GM19240 (cell line): ENCODE measurements around the gene ALKBH8.
"Not testable (repeated sequence)": the region's sequence is repeated elsewhere in the genome, so short reads cannot be mapped to it uniquely, and the experiment has no call there.

ENCODE experiments used
- DNase-seq: peaks from one replicate; pipeline ENCODE4 v3.0.0; 2011; ENCODE audit warnings: low spot score; ENCODE audit not compliant: insufficient read length

ALKBH8 gene

GRCh38 chr11:107576497-107577345, 11.2 kb upstream of the ALKBH8 start:
- not testable (repeated sequence) for DNase-seq

GRCh38 chr11:107573438-107573837, 7.9 kb upstream of the ALKBH8 start:
- no peak for DNase-seq

DNA sequence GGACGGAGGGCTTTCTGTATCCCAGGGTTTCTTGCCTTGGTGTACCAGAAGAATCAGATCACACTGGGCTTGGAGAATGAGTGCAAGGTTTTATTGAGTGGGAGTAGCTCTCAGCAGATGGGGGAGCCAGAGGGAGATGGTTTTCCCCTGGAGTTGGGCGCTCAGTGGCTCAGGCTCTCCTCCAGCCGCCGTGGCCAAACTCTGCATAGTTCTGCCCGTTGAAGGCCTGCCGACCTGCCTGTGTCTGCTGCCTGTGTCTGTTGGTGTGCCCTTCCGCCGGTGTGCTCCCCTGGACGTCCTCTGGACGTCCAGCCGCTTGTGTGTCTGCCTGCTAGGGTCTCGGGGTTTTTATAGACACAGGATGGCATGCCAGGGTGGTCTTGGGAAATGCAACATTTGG, 4.5 kb upstream of the ALKBH8 start:
- DNase-seq: no peak

DNA sequence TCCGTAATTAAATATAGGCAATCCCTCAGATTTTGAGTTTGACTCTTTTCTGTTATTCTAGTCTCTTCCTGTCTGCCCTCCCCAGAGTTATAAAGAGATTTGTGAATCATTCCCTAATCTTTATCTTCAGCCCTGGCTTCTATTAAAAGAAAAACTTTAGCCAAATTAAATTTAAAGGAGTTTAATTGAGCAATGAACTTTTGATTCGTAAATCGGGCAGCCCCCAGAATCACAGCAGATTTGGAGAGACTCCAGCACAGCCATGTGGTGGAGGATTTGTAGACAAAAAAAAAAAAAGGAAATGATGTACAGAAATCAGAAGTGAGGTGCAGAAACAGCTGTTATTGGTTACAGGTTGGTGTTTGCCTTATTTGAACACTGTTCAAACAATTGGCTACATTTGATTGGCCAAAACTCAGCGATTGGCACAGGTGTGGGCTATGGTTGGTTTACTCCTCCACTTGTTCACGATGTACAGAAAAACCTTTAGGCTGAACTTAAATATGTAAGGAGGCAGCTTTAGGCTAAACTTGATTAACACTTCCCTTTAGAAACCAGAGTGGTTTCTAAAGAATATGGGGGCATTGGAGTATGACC, 2.3 kb upstream of the ALKBH8 start:
- no peak for DNase-seq

- DNase-seq: no peak
Observed at GRCh38 chr11:107566569-107566968, 1.0 kb upstream of the ALKBH8 start.

- DNase-seq: not testable (repeated sequence)
Observed at GRCh38 chr11:107565955-107566501, 493 bp upstream of the ALKBH8 start.

DNA sequence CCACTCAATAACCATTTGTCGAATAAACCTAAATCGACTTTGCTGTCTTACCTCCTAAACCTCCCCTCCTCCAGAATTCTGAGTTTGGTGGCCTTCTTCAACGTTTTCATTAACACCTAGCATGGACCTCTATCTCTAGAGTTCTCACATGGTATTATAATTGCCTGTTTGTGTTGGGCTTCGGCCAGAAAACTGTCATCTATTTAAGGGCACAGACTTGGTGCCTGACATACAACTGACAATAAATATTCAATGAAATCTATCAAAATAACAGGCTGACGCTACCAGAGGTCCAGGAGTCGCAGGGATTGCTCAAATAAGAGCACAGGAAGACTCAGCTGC, 687 bp downstream of the ALKBH8 start:
- no peak for DNase-seq

GRCh38 chr11:107563702-107564101, 1.8 kb downstream of the ALKBH8 start:
- no peak for DNase-seq

GRCh38 chr11:107562647-107563208, 2.8 kb downstream of the ALKBH8 start:
- no peak for DNase-seq

GRCh38 chr11:107561688-107562087, 3.8 kb downstream of the ALKBH8 start:
- DNase-seq: no peak

DNA sequence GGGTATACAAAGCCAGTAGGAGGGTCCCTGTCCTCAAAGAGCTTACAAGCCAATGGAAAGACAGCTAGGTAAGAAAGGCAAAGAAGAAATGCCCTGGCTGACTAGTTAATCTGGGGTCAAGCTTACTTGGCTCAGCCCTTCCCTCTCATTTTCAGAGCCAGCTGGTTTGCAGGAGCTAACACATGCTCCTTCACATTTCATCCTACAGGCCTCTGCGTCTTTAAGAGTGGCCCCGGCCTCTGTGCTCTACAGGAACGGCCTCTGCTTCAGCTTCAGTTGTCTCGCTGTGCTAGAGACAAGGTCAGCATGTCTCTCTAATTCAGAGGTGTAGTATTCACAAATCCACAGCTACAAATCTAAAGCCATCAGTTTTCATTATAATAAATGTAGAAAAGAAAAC, 15.2 kb downstream of the ALKBH8 start:
- no peak for DNase-seq

DNA sequence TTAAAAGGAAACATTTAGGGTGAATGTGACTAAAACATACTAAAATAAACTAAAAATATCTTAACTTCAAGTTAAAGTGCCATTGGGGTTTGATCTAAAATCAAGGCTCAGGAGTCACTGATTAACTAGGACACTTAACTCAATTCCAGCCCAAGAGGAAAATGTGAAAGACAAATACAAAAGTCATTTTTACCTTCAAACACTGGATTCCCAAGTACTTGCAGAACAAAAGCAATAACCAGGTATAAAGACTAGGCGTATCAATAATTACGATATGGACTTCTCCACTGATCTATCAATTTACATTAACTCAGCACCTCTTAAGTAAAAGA, 15.6 kb downstream of the ALKBH8 start:
- DNase-seq: no peak

- no peak for DNase-seq
Observed at GRCh38 chr11:107549253-107549953, 16.1 kb downstream of the ALKBH8 start.

GRCh38 chr11:107547961-107548360, 17.6 kb downstream of the ALKBH8 start:
- no peak for DNase-seq

DNA sequence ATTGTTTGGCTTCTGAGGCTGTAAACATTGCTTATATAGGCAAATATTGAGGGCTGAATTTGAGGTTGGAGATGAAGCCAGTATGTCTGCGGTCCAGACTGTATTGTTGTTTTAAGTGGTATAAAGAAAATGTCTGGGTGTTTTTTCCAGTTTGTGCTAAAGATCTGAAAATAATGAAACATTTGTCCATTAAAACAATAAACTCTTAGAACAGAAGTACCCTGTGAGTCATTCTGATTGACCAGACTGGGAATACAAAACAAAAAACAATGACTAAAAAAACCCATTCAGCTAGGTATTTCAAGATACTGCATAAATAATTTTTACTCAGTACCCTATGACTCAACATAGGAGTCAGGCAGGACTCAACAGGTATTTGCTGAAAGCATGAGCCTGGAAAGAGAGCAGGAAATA, 20.4 kb downstream of the ALKBH8 start:
- no peak for DNase-seq

- no peak for DNase-seq
Observed at GRCh38 chr11:107538821-107539220, 26.7 kb downstream of the ALKBH8 start.

- DNase-seq: no peak
Observed at GRCh38 chr11:107538239-107538638, 27.3 kb downstream of the ALKBH8 start.

DNA sequence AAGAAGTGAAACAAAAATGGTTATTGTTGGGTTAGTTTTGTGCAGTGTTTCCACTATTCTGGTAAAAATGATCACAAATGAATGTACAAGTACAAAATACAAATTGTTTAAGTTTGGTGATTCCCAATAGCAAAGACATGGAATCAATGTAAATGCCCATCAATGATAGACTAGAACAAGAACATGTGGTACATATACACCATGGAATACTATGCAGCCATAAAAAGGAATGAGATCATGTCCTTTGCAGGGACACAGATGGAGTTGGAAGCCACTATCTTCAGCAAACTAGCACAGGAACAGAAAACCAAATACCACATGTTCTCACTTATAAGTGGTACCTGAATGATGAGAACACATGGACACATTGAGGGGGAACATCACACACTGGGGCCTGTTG, 28.4 kb downstream of the ALKBH8 start:
- DNase-seq: not testable (repeated sequence)

DNA sequence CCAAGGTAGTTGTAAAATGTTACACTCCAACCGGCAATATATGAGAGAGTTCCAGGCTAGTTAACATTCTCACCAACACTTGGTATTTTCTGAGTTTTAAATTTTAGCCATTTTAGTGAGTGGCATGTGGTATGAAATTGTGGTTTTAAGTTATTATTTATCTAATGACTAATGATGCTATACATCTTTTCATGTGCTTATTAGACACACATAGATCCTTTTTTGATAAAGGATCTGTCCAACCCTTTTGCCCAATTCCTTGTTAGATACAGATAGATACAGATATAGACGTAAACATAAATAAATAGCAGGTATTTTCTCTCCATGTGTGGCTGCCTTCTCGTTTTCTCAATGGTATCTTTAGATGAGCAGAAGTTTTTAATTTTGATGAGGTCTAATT, 39.3 kb downstream of the ALKBH8 start:
- no peak for DNase-seq

GRCh38 chr11:107508858-107509244, 56.7 kb downstream of the ALKBH8 start:
- no peak for DNase-seq

GRCh38 chr11:107508201-107508857, 57.2 kb downstream of the ALKBH8 start:
- DNase-seq: no peak
